ENCODE measurements around the gene CLCN4. TPM values are rescaled to one million over a fixed set of nuclear protein-coding genes. Genes with fewer than 3 reads are reported as not detected.

Gene CLCN4
- total RNA-seq, 1 donor from 2014 or later = 9.6 TPM

- peak; percentile 67 for ATAC-seq
- no peak for DNase-seq (ENCODE audit: low spot score)
Observed at GRCh38 chrX:10190367-10190766, 33.6 kb downstream of the CLCN4 start.

GRCh38 chrX:10193587-10193986 is 36.8 kb downstream of the CLCN4 start:
- no peak for DNase-seq (ENCODE audit: low spot score)
- ATAC-seq = no peak

- ATAC-seq = no peak
- DNase-seq (ENCODE audit: low spot score) = no peak
Observed at GRCh38 chrX:10195425-10195824, 38.6 kb downstream of the CLCN4 start.

- ATAC-seq = no peak
- DNase-seq (ENCODE audit: low spot score) = no peak
Observed at GRCh38 chrX:10195947-10196346, 39.2 kb downstream of the CLCN4 start.

GRCh38 chrX:10197279-10198210 is 40.8 kb downstream of the CLCN4 start:
- DNase-seq (ENCODE audit: low spot score) (no peak), ATAC-seq (no peak)

- DNase-seq (ENCODE audit: low spot score) = no peak
- no peak for ATAC-seq
Observed at GRCh38 chrX:10198254-10198653, 41.5 kb downstream of the CLCN4 start.

GRCh38 chrX:10199212-10199611 is 42.4 kb downstream of the CLCN4 start:
- no peak for ATAC-seq
- DNase-seq (ENCODE audit: low spot score) = peak; percentile 48

GRCh38 chrX:10203617-10204016 is 46.8 kb downstream of the CLCN4 start:
- ATAC-seq (no peak), DNase-seq (ENCODE audit: low spot score) (no peak)

- no peak for ATAC-seq
- DNase-seq (ENCODE audit: low spot score) = no peak
Observed at GRCh38 chrX:10206317-10206716, 49.5 kb downstream of the CLCN4 start.

GRCh38 chrX:10208281-10208856 is 51.6 kb downstream of the CLCN4 start:
- ATAC-seq (peak; percentile 62), DNase-seq (ENCODE audit: low spot score) (no peak)

GRCh38 chrX:10208953-10209352 is 52.2 kb downstream of the CLCN4 start:
- ATAC-seq (no peak), DNase-seq (ENCODE audit: low spot score) (no peak)

GRCh38 chrX:10212395-10212794 is 55.6 kb downstream of the CLCN4 start:
- DNase-seq (ENCODE audit: low spot score) = no peak
- no peak for ATAC-seq

- DNase-seq (ENCODE audit: low spot score) = no peak
- ATAC-seq = no peak
Observed at GRCh38 chrX:10213716-10214115, 56.9 kb downstream of the CLCN4 start.

GRCh38 chrX:10216208-10216607 is 59.4 kb downstream of the CLCN4 start:
- DNase-seq (ENCODE audit: low spot score) (no peak), ATAC-seq (no peak)

- ATAC-seq = no peak
Observed at GRCh38 chrX:10217198-10217597, 60.4 kb downstream of the CLCN4 start.

GRCh38 chrX:10221651-10222050 is 64.9 kb downstream of the CLCN4 start:
- ATAC-seq (no peak), DNase-seq (ENCODE audit: low spot score) (no peak)

More at GRCh38 chrX:10217198-10217597, 60.4 kb downstream of the CLCN4 start:
- DNase-seq (ENCODE audit: low spot score) = no peak

GRCh38 chrX:10223276-10223675 is 66.5 kb downstream of the CLCN4 start:
- no peak for ATAC-seq
- no peak for DNase-seq (ENCODE audit: low spot score)

- ATAC-seq = no peak
- DNase-seq (ENCODE audit: low spot score) = no peak
Observed at GRCh38 chrX:10223781-10224180, 67.0 kb downstream of the CLCN4 start.

- no peak for ATAC-seq
- no peak for DNase-seq (ENCODE audit: low spot score)
Observed at GRCh38 chrX:10230222-10230621, 73.4 kb downstream of the CLCN4 start.

- no peak for DNase-seq (ENCODE audit: low spot score)
- no peak for ATAC-seq
Observed at GRCh38 chrX:10231461-10231860, 74.7 kb downstream of the CLCN4 start.

- no peak for ATAC-seq
- DNase-seq (ENCODE audit: low spot score) = no peak
Observed at GRCh38 chrX:10233173-10233572, 76.4 kb downstream of the CLCN4 start.

- no peak for ATAC-seq
- no peak for DNase-seq (ENCODE audit: low spot score)
Observed at GRCh38 chrX:10233696-10234095, 76.9 kb downstream of the CLCN4 start.

Measured in left lobe of liver (tissue), 2 donors.